ENCODE results near the gene EMID1. TPM values are rescaled to one million over a fixed set of nuclear protein-coding genes. Genes with fewer than 3 reads are reported as not detected.

EMID1 gene
- polyA plus RNA-seq, 1 donor (not counting 4 experiments of a cell fraction or from before 2014, with no cell fraction given) = not detected

DNA sequence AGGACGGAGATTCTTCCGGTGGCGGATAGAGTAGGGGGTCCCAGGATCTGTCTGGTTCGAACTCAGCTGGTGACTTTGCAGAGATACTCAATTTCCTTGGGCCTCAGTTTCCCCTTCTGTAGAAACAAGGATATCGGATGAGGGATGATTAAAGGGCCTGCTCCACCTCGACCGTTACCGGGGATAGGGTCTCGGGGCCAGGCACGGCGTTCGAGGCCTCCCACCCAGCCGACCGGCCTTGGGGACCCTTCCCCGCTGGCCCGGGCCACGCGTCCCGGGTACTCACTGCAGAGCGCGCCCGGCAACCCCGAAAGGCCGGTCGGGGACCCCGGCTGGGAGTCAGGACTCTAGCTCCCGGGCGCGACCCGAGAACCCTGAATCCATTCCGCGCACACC is 61.8 kb downstream of the EMID1 start:
- Histone ChIP-seq H3K9me3 (ENCODE audit: control insufficient read depth, low read depth, low read length) (no peaks in the 10 kb centered on the region), H4K20me1 (ENCODE audit: control insufficient read depth, extremely low read depth, insufficient read depth, low read length) (peaks cover 32% of the 10 kb centered on the region), H3K27me3 (ENCODE audit: control insufficient read depth, extremely low read depth, insufficient read depth, low read length) (no peaks in the 10 kb centered on the region), H3K9ac (ENCODE audit: control insufficient read depth, extremely low read depth, insufficient read depth, low read length) (peak overlapping the region; percentile 100), H3K4me2 (ENCODE audit: control insufficient read depth, extremely low read depth, insufficient read depth, low read depth, low read length) (peak overlapping the region; percentile 97), H3K9me1 (ENCODE audit: control insufficient read depth, extremely low read depth, insufficient read depth, low read length) (no peaks in the 10 kb centered on the region), H3K27ac (ENCODE audit: control insufficient read depth, insufficient read depth, low read length) (peak overlapping the region; percentile 100), H3K36me3 (ENCODE audit: control insufficient read depth in 2 of 2, extremely low read depth in 1 of 2, insufficient read depth in 2 of 2, low read length in 2 of 2) (peaks cover 12 to 22% of the 10 kb centered on the region in 2 experiments), H3K79me2 (ENCODE audit: control insufficient read depth, insufficient read depth, low read length) (peaks cover 60% of the 10 kb centered on the region), H2AFZ (ENCODE audit: control insufficient read depth, low read length) (peak overlapping the region; percentile 35), H3K4me1 (ENCODE audit: control insufficient read depth, extremely low read depth, insufficient read depth, low read length) (peaks cover 23% of the 10 kb centered on the region), H3K4me3 (ENCODE audit: control insufficient read depth in 2 of 3, extremely low read depth in 1 of 3, insufficient read depth in 2 of 3, low read depth in 1 of 3, low read length in 3 of 3) (peak overlapping the region; percentile 82 to 92 (median 89))
- DNase-seq (ENCODE audit: low read depth, low spot score) = no peak
- TF ChIP-seq EZH2 (IDR thresholded peaks at IDR 0.05; ENCODE audit: low read length) = no peak
- TF ChIP-seq, protein P1, sequence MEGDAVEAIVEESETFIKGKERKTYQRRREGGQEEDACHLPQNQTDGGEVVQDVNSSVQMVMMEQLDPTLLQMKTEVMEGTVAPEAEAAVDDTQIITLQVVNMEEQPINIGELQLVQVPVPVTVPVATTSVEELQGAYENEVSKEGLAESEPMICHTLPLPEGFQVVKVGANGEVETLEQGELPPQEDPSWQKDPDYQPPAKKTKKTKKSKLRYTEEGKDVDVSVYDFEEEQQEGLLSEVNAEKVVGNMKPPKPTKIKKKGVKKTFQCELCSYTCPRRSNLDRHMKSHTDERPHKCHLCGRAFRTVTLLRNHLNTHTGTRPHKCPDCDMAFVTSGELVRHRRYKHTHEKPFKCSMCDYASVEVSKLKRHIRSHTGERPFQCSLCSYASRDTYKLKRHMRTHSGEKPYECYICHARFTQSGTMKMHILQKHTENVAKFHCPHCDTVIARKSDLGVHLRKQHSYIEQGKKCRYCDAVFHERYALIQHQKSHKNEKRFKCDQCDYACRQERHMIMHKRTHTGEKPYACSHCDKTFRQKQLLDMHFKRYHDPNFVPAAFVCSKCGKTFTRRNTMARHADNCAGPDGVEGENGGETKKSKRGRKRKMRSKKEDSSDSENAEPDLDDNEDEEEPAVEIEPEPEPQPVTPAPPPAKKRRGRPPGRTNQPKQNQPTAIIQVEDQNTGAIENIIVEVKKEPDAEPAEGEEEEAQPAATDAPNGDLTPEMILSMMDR (optimal IDR thresholded peaks at IDR 0.05 in 1 of 3, IDR thresholded peaks at IDR 0.05 in 1 of 3, conservative IDR thresholded peaks at IDR 0.05 in 1 of 3; ENCODE audit: extremely low read depth in 1 of 3, insufficient read depth in 2 of 3, low read length in 3 of 3) = no peak
- FAIRE-seq = no peak
- dilution Hi-C loops (cut with MboI; ENCODE audit: extremely low pct_ligation_motif_present, low sequenced_read_pairs) = no loop called here

DNA sequence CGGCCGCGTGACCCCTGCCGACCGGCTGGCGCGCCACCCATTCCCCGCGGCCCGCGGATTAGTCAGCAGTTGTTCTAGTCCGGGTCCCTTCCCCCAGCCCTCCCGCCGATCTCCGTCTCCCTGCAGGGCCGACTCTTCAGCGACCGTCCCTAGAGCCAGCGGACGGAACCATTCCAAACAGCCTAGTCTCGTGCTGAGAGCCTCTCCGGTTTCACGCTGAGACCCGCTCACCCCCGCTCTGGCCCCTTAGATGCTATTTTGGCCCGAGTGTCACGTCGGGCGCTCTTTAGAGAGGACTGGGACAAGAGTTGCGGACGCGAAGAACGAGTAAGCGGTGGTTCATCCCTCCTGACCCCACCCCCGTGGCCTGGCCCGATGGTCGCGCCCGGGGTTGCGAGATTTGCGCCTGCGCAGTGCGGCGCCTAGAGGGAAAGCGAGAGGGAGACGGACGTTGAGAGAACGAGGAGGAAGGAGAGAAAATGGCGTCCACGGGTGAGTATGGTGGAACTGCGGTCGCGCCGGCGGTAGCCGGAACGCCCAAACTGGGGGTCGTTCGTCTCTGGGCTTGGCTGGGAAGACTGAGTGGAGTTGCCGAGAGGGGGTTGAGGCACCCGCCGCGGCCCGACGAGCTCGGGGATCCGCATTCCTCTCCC is 62.3 kb downstream of the EMID1 start, which contains the start of the genes EWSR1 and RHBDD3:
Gene EWSR1 (plus strand): TSS at position 411 of the 653 bp plus-strand sequence. CDS start 69 bp downstream, at position 480.
Gene RHBDD3 (minus strand): TSS at position 124 of the 653 bp plus-strand sequence. CDS start 2,355 bp downstream, outside the sequence.
- no peaks in the 10 kb centered on the region for H3K27me3 ChIP-seq (ENCODE audit: control insufficient read depth, extremely low read depth, insufficient read depth, low read length)
- no peak for FAIRE-seq
- peak within 1 kb of the TSS; percentile 100 for H3K9ac ChIP-seq (ENCODE audit: control insufficient read depth, extremely low read depth, insufficient read depth, low read length)
- H3K27ac ChIP-seq (ENCODE audit: control insufficient read depth, insufficient read depth, low read length) = peak within 1 kb of the TSS; percentile 100
- TF ChIP-seq EZH2 (IDR thresholded peaks at IDR 0.05; ENCODE audit: low read length) = no peak
- TF ChIP-seq, protein P1 (optimal IDR thresholded peaks at IDR 0.05 in 1 of 3, IDR thresholded peaks at IDR 0.05 in 1 of 3, conservative IDR thresholded peaks at IDR 0.05 in 1 of 3; ENCODE audit: extremely low read depth in 1 of 3, insufficient read depth in 2 of 3, low read length in 3 of 3) = no peak
- dilution Hi-C loops (cut with MboI; ENCODE audit: extremely low pct_ligation_motif_present, low sequenced_read_pairs) = no loop called here
- no peaks in the 10 kb centered on the region for H3K9me3 ChIP-seq (ENCODE audit: control insufficient read depth, low read depth, low read length)
- H3K36me3 ChIP-seq (ENCODE audit: control insufficient read depth in 2 of 2, extremely low read depth in 1 of 2, insufficient read depth in 2 of 2, low read length in 2 of 2) = peaks cover 14 to 27% of the 10 kb centered on the region in 2 experiments
- peak within 1 kb of the TSS; percentile 97 for H3K4me2 ChIP-seq (ENCODE audit: control insufficient read depth, extremely low read depth, insufficient read depth, low read depth, low read length)
- peaks cover 65% of the 10 kb centered on the region for H3K79me2 ChIP-seq (ENCODE audit: control insufficient read depth, insufficient read depth, low read length)
- H3K4me1 ChIP-seq (ENCODE audit: control insufficient read depth, extremely low read depth, insufficient read depth, low read length) = peaks cover 23% of the 10 kb centered on the region
- H3K4me3 ChIP-seq (ENCODE audit: control insufficient read depth in 2 of 3, extremely low read depth in 1 of 3, insufficient read depth in 2 of 3, low read depth in 1 of 3, low read length in 3 of 3) = peak within 1 kb of the TSS; percentile 82 to 92 (median 89)
- no peaks in the 10 kb centered on the region for H3K9me1 ChIP-seq (ENCODE audit: control insufficient read depth, extremely low read depth, insufficient read depth, low read length)
- DNase-seq (ENCODE audit: low read depth, low spot score) = peak; percentile 78
- peaks cover 36% of the 10 kb centered on the region for H4K20me1 ChIP-seq (ENCODE audit: control insufficient read depth, extremely low read depth, insufficient read depth, low read length)
- H2AFZ ChIP-seq (ENCODE audit: control insufficient read depth, low read length) = peak within 1 kb of the TSS; percentile 96

All from keratinocyte (primary cell).